ENCODE measurements around the gene BST1.

- TF ChIP-seq CTCF (conservative IDR thresholded peaks at IDR 0.05) (no peak), EZH2 (IDR thresholded peaks at IDR 0.05; ENCODE audit: low read depth) (no peak)
Observed at GRCh38 chr4:15656038-15656470, 46.8 kb upstream of the BST1 start.
